Right kidney (tissue), 1 donor: ENCODE measurements around the gene MARK2.

Experiments
- DNase-seq: peaks from one replicate; pipeline ENCODE4 v3.0.0-alpha.2; 2016

MARK2 gene

GRCh38 chr11:63909591-63910506 lies 70.9 kb downstream of the MARK2 start:
- peak; percentile 47 for DNase-seq

DNA sequence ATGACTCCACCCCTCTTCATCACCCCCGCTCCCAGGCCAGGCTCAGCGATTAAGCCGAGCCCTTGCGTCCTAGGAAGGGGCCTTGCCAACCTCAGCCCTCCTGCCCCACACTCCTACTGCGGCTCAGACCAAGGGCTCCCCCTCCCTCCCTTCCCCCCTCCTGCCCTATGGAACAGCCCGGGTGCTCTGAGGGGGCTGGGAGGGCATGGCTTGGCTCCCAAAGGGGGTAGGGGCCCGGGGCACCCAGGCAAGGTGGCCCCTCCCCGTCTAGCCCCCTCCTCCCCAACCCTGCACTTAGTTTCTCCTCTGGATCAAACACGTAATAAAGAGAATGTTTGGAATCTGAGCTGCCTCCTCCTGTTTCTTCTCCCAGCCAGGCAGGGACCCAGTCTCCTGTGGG lies 71.8 kb downstream of the MARK2 start:
- DNase-seq: no peak

DNA sequence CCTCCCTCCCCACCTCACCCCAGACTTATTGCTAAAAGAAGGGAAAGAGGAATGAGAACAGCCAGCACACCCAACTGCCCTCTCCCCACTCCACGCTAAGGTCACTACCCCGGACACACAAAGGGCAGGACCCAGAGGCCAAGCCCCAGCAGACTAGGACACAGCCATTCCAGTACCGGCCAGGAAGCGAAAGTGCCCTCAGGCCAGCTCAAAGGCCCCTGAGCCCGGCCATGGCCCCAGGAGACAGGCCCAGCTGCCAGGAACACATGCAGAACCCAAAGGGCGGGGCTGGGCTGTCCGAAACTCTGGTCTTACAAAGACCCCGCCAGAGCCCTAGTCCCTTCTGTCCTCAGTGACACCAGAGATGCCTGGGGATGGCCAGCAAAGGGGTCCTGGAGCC lies 72.5 kb downstream of the MARK2 start:
- DNase-seq: no peak

DNA sequence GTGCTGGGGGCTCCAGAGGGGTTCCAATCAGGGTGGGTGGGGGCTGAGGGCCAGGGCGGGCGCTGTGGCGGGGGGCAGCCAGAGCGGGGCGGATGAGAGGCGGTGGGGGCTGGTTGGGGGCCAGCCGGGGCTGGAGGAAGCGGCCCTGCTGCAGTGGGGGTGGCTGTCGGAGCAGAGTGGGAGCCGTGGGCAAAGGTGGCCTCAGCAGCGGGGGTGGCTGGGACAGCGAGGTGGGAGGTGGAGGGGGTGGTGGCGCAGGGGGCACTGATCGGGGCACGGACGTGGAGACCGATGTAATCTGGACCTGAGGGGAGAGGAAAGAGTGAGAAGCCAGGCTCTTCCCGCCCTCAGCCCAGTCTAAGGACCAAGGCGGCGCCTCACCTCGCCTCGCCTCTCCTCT lies 73.0 kb downstream of the MARK2 start:
- DNase-seq: no peak

GRCh38 chr11:63912678-63913077 lies 73.8 kb downstream of the MARK2 start:
- no peak for DNase-seq

DNA sequence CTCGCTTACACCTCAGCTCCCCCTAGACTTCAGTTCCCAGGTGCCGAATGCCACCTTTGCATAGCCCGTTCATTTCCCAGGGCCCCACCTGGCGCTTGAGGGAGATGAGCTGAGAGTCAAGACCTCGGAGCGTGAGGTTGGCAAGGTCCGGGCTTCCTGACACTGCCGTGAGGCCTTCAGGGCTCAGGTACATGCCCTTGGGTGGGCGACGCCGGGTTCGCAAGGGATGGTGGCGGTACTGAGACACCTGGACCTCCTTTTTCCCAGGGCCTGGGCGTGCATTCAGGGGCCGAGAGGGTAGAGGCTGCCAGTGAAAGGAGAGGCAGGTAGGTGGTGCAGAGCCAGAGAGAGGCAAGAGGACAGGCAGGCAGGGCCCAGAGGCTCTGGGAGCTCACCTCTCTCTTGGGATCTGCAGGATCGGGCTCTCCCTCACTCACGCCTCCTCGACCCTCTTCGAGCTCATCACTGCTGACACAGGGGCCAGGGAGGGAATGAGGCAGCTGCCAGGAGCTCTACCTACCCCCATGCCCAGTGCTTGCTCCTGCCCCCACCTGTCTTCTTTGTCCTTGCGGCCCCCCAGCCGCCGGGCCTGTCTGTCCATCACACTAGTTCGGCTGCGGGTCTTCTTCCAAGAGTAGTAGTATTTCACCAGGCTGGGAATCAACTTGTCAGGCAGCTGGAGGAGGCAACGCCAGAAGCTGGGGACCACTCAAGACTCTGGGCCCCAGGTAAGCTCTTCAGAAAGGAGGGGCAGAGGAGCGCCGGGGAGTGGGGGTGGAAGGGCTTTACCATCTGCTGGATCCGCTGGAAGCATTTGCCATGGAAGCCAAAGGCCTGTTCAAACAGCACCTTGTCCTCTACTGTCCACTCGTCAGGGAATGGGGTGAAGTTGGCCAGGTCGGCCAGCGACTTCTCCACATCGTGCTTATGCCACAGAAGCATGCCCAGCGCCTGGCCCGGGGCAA lies 75.2 kb downstream of the MARK2 start:
- DNase-seq: no peak

DNA sequence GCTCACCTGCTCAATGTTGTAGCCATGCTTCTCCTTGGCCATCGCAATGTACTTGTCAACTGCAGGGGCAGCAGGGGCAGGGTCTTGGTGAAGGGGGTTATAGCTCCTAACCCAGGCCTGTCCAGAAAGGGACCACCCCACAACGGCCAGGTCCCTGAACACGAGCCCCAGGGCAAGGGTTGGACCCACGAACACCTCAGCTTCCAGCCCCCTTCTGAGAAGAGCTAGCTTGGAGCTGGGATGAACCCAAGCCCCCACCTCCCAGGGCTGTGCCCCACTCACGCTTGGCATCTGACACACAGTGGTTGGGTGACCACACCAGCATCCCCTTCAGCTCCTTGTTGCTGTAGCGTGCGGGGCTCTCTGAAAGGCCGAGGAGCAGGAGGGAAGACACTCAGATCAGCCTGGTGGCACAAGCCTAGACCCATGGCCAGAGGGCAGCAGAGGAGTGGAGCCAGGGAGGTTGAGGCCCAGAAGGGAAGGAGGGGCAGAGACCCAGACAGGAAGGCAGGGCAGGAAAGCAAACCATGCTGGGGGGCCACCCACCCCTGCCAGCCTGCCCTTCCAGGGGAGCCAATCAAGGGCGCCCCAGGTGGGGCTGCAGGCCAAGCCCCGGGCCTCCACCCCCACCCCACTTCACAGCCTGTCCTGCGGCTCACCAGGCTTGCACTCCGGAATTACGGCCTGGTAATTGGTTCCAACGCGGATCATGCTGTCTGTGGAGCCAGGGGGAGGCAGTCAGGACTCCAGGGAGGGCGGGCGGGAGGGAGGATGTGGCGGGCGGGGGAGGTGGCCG lies 76.2 kb downstream of the MARK2 start:
- DNase-seq: no peak

DNA sequence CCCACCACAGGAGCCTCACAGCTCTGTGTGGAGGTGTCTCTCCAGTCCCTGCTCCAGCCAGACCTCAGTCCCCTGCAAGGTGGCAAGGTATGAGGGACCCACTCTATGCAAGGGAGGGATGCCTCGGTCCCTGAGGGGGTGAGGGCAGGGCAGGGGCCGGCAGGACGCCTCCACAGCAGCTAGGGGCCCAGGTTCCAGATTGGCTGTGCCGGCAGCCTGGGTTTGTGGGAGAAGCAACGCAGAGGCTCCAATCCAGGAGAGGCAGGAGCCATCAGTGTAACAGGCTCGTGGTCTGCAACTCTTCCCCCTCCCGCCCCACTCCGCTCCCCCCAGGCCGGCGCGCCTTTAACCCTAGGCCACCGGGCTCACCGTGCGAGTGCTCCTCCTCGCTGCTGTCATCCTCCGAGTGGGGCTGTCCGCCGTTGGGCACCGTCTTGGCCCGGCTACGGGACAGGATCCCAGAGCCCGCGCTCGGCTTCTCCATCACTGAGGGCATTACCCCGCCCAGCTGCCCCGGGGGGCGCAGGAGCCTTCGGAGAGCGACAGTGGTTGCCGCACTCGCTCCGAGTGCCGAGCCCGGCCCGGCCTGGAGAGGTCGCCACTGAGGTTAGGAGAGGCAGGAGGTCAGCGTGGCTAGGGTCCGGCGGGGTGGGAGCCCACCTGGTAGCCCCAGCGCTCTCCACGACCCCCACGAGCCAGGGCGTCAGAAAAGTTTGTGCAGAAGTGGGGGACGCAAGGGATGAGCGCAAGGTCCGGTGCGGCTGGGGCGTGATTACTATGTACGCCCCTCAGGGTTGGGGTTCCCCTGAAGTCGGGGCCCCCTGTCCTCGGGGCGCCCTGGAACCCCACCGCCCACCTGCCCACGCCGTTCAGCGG lies 77.3 kb downstream of the MARK2 start:
- DNase-seq: peak; percentile 65

DNA sequence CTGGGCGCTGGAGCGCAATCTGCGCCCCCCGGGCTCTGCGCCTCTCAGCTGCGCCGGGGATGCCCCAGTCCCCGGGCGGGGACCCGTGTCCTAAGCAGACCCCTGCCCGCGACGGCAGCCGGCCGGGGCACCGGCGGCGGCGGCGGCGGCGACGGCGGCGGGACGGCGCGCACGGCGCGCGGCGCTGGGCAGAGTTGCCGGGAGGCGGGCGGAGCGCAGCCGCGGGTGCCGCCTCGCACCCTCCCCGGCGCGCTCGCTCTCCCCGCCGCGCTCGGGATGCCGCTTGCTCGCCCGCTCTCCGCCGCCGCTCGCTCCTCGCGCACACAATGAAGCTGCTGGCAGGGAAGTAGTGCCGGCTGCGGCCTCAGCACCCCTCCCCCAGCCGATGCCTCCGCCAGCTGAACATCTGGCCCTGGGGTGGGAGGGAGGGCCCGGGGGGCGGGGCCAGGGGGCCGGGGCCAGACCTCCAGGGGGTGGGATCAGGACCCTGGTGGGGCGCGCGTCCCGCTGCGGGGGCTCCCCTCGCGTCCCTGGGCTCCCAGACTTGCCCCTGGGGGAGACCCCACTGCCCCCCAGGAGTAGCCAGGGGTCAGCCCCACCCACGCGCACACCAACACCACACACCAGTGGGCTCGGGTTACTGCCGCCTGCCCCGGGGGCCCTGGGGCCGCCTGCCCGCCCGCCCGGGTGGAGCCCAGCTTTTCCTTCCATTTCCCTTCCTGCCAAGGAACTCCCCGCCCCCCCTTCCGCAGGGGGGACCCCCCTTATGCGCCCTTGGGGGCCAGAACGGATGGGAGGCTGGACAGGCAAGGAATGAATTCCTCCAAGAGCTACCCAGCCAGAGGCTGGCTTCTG lies 78.2 kb downstream of the MARK2 start, which contains the start of gene RCOR2:
Gene RCOR2 (minus strand): TSS at position 328 of the 855 bp plus-strand sequence. CDS start 708 bp downstream, outside the sequence.
- DNase-seq: peak; percentile 74

GRCh38 chr11:63917692-63918506 lies 79.0 kb downstream of the MARK2 start:
- peak; percentile 74 for DNase-seq

DNA sequence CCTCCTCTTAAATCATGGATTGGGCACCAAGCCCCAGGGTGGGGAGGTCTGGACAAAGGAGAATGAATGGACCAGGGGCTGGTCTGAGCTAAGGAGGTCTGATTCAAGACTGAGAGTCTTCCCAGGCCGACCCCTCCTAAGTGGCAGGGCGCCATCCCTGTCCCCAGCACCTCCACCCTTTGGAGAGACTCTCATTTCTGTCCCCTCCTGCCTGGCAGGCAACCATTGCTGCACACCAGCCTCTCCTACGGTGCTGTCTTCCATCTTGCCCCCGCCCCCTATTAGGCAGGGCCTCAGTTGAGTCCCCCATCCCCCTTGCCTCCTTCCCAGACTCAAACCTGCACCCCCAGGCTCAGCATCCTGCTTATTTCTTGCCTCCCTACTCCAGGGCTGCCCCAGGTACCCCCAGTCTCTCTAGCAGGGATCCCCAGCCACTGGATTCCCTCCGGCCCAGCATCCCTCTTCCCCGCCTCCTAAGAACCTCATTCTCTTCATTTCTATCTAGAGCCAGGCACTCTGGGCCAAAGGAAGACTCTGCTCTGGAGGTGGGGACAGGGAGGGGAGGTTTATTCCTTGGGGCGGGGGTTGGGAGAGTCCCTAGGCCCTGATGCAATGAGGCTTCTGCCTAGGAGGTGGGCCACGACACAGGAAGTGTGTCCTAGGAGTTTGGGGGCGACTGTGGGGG lies 79.7 kb downstream of the MARK2 start:
- no peak for DNase-seq

- peak; percentile 78 for DNase-seq
Measured at GRCh38 chr11:63919267-63920125, 80.6 kb downstream of the MARK2 start.

GRCh38 chr11:63920126-63920938 lies 81.4 kb downstream of the MARK2 start:
- peak; percentile 67 for DNase-seq

GRCh38 chr11:63920939-63921417 lies 82.1 kb downstream of the MARK2 start:
- peak; percentile 58 for DNase-seq

DNA sequence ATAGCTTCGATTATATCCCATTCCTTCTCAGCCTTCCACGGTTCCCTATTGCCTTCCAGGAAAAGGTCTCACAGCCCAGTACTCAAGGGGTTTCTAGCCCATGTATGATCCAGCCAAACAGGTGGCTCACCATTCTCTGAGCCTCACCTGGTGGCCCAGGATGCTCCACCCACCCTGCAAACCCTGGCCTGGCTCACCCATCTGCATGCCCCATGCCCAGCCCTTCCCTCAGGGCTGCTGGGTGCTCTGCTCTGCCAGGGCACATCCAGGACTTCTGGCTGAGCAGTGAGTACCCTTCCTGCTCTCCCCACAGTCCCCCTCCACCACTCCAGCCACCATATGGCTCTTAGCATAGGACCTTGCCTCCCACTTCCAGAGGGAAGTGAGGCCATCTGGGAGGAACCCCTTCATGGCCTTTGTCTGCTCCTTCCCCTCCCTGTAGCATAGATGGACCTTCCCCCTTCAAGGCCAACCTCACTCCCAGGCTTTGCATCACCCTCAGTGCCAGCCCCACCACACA lies 83.8 kb downstream of the MARK2 start:
- no peak for DNase-seq

- DNase-seq: no peak
Measured at GRCh38 chr11:63923319-63923718, 84.4 kb downstream of the MARK2 start.
